ENCODE results near the gene CTRB1.
A peak's percentile ranks its signal among the peaks of the same experiment; 100 is the strongest.
"Not testable (repeated sequence)": the region's sequence is repeated elsewhere in the genome, so short reads cannot be mapped to it uniquely, and the experiment has no call there.

Gene CTRB1

DNA sequence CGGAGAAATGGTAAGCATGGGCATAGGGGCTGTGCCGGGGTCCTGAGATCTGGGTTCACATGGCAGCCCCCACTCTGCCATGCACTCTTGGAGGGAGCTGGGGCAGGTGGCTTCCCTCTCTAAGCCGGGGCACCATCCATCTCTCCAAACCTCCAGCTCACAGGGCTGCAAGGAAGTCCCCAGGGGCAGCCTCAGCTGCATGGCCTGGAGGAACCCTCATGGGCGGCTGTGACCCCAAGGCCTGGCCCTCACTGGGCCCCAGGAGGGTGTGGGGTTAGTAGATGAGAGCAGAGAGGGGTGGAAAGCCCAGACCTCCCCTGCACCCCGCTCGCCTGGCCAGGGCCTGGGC is 14.4 kb upstream of the CTRB1 start:
- no peak for DNase-seq (ENCODE audit: low spot score)

- DNase-seq (ENCODE audit: low spot score): not testable (repeated sequence)
Measured at GRCh38 chr16:75204905-75205304, 13.9 kb upstream of the CTRB1 start.

GRCh38 chr16:75205438-75205837 is 13.3 kb upstream of the CTRB1 start:
- DNase-seq (ENCODE audit: low spot score): not testable (repeated sequence)

DNA sequence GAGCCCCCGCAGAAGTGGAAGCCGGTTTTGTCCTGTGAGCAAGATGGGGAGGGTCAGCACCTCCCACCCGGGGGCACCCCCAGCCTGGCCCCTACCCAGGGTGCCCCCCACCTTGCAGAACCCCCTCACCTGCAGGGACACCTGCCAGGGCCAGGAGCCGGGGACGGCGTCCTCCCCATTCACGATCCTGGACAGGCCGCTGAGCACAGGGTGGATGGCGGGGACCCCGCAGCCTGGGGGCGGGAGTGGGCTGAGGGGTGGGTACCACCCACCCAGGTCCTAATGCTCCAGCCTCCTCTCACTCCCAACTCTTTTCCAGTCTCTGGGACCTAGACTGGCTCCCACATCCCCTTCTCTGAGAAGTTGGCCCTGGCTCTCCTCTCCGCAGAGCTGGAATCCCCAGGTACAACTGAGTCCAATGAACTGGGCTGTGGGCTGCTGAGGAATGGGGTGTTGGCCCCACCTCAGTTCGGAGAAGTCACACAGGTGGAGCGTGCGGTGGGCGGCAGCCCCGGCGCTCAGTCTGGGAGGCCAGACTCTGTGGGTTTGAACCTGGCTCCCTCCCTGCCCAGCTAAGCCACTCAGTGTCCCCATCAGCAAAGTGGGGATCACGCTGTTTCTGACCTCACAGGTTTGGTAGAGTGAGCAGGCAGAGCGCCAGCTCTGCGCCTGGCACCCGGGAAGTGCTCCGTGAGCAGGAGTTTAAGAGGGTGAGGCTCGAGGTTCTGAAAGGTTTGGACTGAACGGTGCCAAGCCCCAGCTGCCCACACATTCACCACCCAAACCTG is 12.6 kb upstream of the CTRB1 start:
- DNase-seq (ENCODE audit: low spot score): not testable (repeated sequence)

DNA sequence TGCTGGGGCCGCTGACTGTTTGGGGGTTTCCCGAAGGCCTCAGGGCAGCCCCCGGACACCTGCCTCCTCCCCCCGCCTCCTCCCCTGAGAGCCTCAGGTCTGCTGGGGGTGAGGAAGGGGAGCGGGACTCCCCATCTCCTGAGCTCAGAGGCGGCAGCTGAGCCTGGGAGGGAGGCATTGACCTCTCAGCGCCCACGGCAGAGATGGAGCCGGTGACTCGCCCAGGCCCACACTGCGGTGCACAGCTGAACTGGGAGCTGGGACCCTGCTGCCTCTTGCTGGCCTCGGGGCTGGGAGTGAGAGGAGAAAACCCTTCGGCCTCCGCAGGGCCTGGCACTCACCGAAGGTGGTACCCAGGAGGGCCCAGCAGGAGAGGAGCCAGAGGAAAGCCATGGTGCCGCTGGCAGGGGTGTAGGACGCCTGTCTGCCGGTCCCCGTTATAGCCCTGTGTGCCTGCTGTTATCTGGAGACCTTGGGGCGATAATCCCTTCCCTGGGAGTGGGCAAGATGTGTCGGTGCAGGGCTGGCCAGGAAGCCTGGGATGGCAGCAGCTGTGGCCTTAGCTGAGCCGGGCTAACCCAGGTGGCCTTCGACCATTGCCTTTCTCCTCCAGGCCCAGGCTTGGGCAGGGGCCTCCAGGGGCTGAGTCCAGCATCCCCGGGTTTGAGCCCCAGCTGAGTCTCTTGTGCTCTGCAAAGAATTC is 11.9 kb upstream of the CTRB1 start, which contains the start of gene CTRB2:
Gene CTRB2 (minus strand): TSS at position 413 of the 703 bp plus-strand sequence. CDS start 20 bp downstream, at position 393.
- DNase-seq (ENCODE audit: low spot score): no peak

- no peak for DNase-seq (ENCODE audit: low spot score)
Measured at GRCh38 chr16:75207831-75208230, 11.0 kb upstream of the CTRB1 start.

- DNase-seq (ENCODE audit: low spot score): no peak
Measured at GRCh38 chr16:75208242-75208825, 10.5 kb upstream of the CTRB1 start.

GRCh38 chr16:75208861-75209505 is 9.8 kb upstream of the CTRB1 start:
- no peak for DNase-seq (ENCODE audit: low spot score)

GRCh38 chr16:75209514-75209913 is 9.3 kb upstream of the CTRB1 start:
- DNase-seq (ENCODE audit: low spot score): not testable (repeated sequence)

- no peak for DNase-seq (ENCODE audit: low spot score)
Measured at GRCh38 chr16:75209944-75210343, 8.8 kb upstream of the CTRB1 start.

- DNase-seq (ENCODE audit: low spot score): not testable (repeated sequence)
Measured at GRCh38 chr16:75211286-75211685, 7.5 kb upstream of the CTRB1 start.

- no peak for DNase-seq (ENCODE audit: low spot score)
Measured at GRCh38 chr16:75216127-75216526, 2.7 kb upstream of the CTRB1 start.

GRCh38 chr16:75216576-75216975 is 2.2 kb upstream of the CTRB1 start:
- DNase-seq (ENCODE audit: low spot score): no peak

DNA sequence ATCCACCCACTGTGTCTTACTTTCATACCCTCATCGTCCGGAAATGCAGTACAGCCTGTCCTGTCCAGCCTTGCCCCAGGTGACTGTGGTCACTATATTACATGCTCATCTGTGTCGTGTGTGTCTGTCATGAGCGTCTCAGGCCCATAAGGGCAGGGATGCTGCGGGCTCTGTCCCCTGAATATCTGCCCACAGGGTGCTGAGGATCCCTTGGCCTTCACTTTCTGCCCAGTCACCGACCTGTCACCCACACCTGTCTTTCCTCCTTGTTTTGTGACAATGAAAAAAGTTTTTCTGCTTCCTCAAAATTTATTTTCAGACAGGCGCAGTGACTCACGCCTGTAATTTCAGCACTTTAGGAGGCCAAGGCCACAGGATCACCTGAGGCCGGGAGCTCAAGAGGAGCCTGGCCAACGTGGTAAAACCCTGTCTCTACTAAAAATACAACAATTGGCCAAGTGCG is 1.4 kb upstream of the CTRB1 start:
- no peak for DNase-seq (ENCODE audit: low spot score)

DNA sequence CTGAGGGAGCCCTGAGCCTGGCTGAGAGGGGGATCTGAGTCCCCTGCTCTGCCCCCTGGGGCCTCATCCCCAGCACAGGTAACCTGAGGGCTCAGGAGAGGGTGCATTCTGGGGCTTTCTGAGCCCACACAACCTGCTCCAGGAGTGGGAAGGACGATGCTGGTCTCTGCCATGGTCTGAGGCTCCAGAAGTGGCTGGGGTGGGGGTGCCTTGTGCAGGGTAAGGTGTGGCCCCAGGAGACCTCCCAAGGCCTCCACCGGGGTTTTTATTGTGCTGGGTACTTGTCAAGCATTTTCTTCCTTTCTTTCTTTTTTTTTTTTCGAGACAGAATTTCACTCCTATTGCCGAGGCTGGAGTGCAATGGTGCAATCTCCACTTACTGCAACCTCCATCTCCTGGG is 300 bp downstream of the CTRB1 start:
- DNase-seq (ENCODE audit: low spot score): no peak

- peak; percentile 9 for DNase-seq (ENCODE audit: low spot score)
Measured at GRCh38 chr16:75219838-75220237, 1.1 kb downstream of the CTRB1 start.

- no peak for DNase-seq (ENCODE audit: low spot score)
Measured at GRCh38 chr16:75222271-75222783, 3.5 kb downstream of the CTRB1 start.

DNA sequence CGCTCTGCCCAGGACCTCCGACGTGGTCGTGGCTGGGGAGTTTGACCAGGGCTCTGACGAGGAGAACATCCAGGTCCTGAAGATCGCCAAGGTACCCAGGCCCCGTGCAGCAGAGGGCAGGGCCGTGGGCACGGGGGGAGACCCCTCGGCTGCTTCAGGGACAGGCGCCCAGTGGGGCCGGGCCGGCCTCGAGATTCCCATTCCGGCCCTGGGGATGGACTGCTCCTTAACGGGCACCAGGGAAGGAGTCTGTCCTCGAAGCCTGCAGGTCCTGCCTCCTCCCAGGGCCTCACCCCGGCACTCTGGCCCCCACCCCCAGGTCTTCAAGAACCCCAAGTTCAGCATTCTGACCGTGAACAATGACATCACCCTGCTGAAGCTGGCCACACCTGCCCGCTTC is 4.3 kb downstream of the CTRB1 start:
- not testable (repeated sequence) for DNase-seq (ENCODE audit: low spot score)

GRCh38 chr16:75224306-75225082 is 5.7 kb downstream of the CTRB1 start:
- no peak for DNase-seq (ENCODE audit: low spot score)

GRCh38 chr16:75225092-75225491 is 6.3 kb downstream of the CTRB1 start:
- no peak for DNase-seq (ENCODE audit: low spot score)

Measured in CD4-positive, alpha-beta T cell treated with Interleukin-15 for 4 hours (primary cell).